D721Med (cell line): ENCODE results near the gene KARS1.

Source experiments
- DNase-seq: peaks from one replicate; pipeline ENCODE4 v3.0.0; 2011; ENCODE audit warnings: low spot score; ENCODE audit not compliant: insufficient read length
- FAIRE-seq: peaks from 2 replicates; lab custom pipeline; 2011; peaks lifted over from hg19 to GRCh38; lab: Jason Lieb, UNC
- CTCF ChIP-seq: IDR thresholded peaks from 2 replicates; pipeline ENCODE4 v1.5.1; 2012; ENCODE audit warnings: mild to moderate bottlenecking, control low read depth; ENCODE audit not compliant: insufficient read depth; ENCODE audit errors: missing control alignments

KARS1 gene

GRCh38 chr16:75644240-75645012 is 3.0 kb downstream of the KARS1 start:
- no peak for DNase-seq
- TF ChIP-seq CTCF: no peak
- FAIRE-seq: no peak

GRCh38 chr16:75640598-75640997 is 6.9 kb downstream of the KARS1 start:
- no peak for TF ChIP-seq CTCF

GRCh38 chr16:75635036-75635435 is 12.4 kb downstream of the KARS1 start:
- no peak for TF ChIP-seq CTCF
- DNase-seq (no peak), FAIRE-seq (no peak)

More at GRCh38 chr16:75640598-75640997, 6.9 kb downstream of the KARS1 start:
- DNase-seq (no peak), FAIRE-seq (no peak)

- FAIRE-seq (no peak), DNase-seq (no peak)
- no peak for TF ChIP-seq CTCF
Measured at GRCh38 chr16:75632857-75633256, 14.6 kb downstream of the KARS1 start.

GRCh38 chr16:75630052-75630451 is 17.4 kb downstream of the KARS1 start:
- no peak for TF ChIP-seq CTCF
- DNase-seq (no peak), FAIRE-seq (no peak)

- FAIRE-seq: no peak
- DNase-seq: no peak
- TF ChIP-seq CTCF: no peak
Measured at GRCh38 chr16:75629132-75629531, 18.3 kb downstream of the KARS1 start.

GRCh38 chr16:75628351-75628750 is 19.1 kb downstream of the KARS1 start:
- FAIRE-seq (no peak), DNase-seq (no peak)
- no peak for TF ChIP-seq CTCF
